B cell (primary cell): Measurements from ENCODE around the gene CSRP2.

ENCODE experiments used
- CTCF ChIP-seq: fragments of 200-600 bp; IDR thresholded peaks from one replicate; pipeline ENCODE4 v1.8.0; 2022; ENCODE audit warnings: antibody characterized with exemption, mild to moderate bottlenecking
- EZH2 ChIP-seq: IDR thresholded peaks from 2 replicates; pipeline ENCODE4 v1.6.1; 2012; ENCODE audit warnings: borderline replicate concordance, low read depth, mild to moderate bottlenecking, moderate library complexity, low read length; ENCODE audit not compliant: insufficient read depth, poor library complexity, severe bottlenecking

- TF ChIP-seq CTCF = no peak
- TF ChIP-seq EZH2 = no peak
Measured at GRCh38 chr12:76874027-76874426, 4.8 kb downstream of the CSRP2 start.
